ENCODE data around the gene STAM2.
A peak's percentile ranks its signal among the peaks of the same experiment; 100 is the strongest.
"Not testable (repeated sequence)": the region's sequence is repeated elsewhere in the genome, so short reads cannot be mapped to it uniquely, and the experiment has no call there.

The STAM2 gene

GRCh38 chr2:152175368-152176112, at the start of gene STAM2:
Gene STAM2 (minus strand): TSS chr2:152175763. CDS start chr2:152175642, 121 bp downstream.
- H3K4me3 ChIP-seq = peak within 1 kb of the TSS; percentile 55 to 88 (median 67)
- peak within 1 kb of the TSS; percentile 85 to 100 (median 98) for H3K27ac ChIP-seq

GRCh38 chr2:152223977-152224376, 48.4 kb upstream of the STAM2 start:
- Histone ChIP-seq H3K4me3 (no peak overlapping the region), H3K27ac (peak overlapping the region in 2 of 21 experiments; percentile 33 to 57)

GRCh38 chr2:152222975-152223637, 47.5 kb upstream of the STAM2 start:
- Histone ChIP-seq H3K27ac (no peak overlapping the region), H3K4me3 (no peak overlapping the region)

- Histone ChIP-seq H3K4me3 (no peak overlapping the region), H3K27ac (peak overlapping the region in 1 of 21 experiments; percentile 47)
Observed at GRCh38 chr2:152221839-152222238, 46.3 kb upstream of the STAM2 start.

GRCh38 chr2:152219077-152219828, 43.7 kb upstream of the STAM2 start:
- Histone ChIP-seq H3K27ac (no peak overlapping the region), H3K4me3 (no peak overlapping the region)

GRCh38 chr2:152201466-152201830, 25.9 kb upstream of the STAM2 start:
- Histone ChIP-seq H3K27ac (no peak overlapping the region), H3K4me3 (no peak overlapping the region)

GRCh38 chr2:152200565-152201465, 25.3 kb upstream of the STAM2 start:
- H3K4me3 ChIP-seq = no peak overlapping the region
- H3K27ac ChIP-seq = peak overlapping the region in 6 of 21 experiments; percentile 8 to 46 (median 32)

GRCh38 chr2:152200101-152200500, 24.5 kb upstream of the STAM2 start:
- Histone ChIP-seq H3K4me3 (no peak overlapping the region), H3K27ac (peak overlapping the region in 2 of 21 experiments; percentile 8 to 32)

GRCh38 chr2:152198499-152198898, 22.9 kb upstream of the STAM2 start:
- Histone ChIP-seq H3K4me3 (no peak overlapping the region), H3K27ac (no peak overlapping the region)

- H3K27ac ChIP-seq, H3K4me3 ChIP-seq: not testable (repeated sequence)
Observed at GRCh38 chr2:152197508-152198284, 22.1 kb upstream of the STAM2 start.

- H3K4me3 ChIP-seq = no peak overlapping the region
- no peak overlapping the region for H3K27ac ChIP-seq
Observed at GRCh38 chr2:152189622-152190495, 14.3 kb upstream of the STAM2 start.

- H3K27ac ChIP-seq, H3K4me3 ChIP-seq: not testable (repeated sequence)
Observed at GRCh38 chr2:152186808-152187207, 11.2 kb upstream of the STAM2 start.

GRCh38 chr2:152186262-152186661, 10.7 kb upstream of the STAM2 start:
- no peak overlapping the region for H3K4me3 ChIP-seq
- H3K27ac ChIP-seq = no peak overlapping the region

- no peak overlapping the region for H3K27ac ChIP-seq
- no peak overlapping the region for H3K4me3 ChIP-seq
Observed at GRCh38 chr2:152183401-152184073, 8.0 kb upstream of the STAM2 start.

GRCh38 chr2:152177667-152178066, 2.1 kb upstream of the STAM2 start:
- not testable (repeated sequence) for H3K4me3 ChIP-seq, H3K27ac ChIP-seq

- H3K4me3 ChIP-seq = peak overlapping the region; percentile 55 to 88 (median 67)
- peak overlapping the region; percentile 41 to 100 (median 98) for H3K27ac ChIP-seq
Observed at GRCh38 chr2:152176113-152176714, 651 bp upstream of the STAM2 start.

GRCh38 chr2:152175012-152175367, 573 bp downstream of the STAM2 start:
- H3K4me3 ChIP-seq = peak overlapping the region; percentile 55 to 88 (median 67)
- peak overlapping the region; percentile 85 to 100 (median 98) for H3K27ac ChIP-seq
